PC-9 (cell line): ENCODE data around the gene WDR7.

ENCODE experiments used
- CTCF ChIP-seq: fragments of 200-600 bp; sonication (generic); conservative IDR thresholded peaks from 2 replicates; pipeline ENCODE4 v1.6.1; 2017; ENCODE audit warnings: mixed run types, antibody characterized with exemption, mild to moderate bottlenecking, moderate library complexity
- EZH2 ChIP-seq: fragments of 200-600 bp; sonication (generic); IDR thresholded peaks from 2 replicates; pipeline ENCODE4 v1.8.0; 2017; ENCODE audit warnings: antibody characterized with exemption, low read depth

DNA sequence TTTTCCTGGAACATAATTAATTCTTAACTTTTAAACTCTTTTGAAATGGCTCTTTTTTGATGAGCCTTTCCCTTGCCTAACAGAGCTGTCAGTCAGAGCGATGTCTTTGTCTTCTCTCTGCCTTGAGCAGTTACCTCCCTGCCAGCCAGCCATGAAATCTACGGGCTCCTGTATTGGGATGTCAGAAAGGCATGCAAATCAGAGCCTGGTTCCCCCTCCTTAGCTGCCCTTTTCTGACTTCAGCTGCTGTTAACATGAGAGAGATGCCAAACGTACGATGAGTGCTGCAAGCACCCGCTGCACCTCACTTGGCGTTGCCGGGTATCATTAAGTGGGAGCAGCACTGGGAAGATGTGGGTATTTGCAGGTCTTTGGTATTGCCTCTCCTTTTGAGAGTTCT lies 364.3 kb downstream of the WDR7 start:
- TF ChIP-seq CTCF = no peak
- TF ChIP-seq EZH2 = no peak
